ENCODE data around the gene COLGALT1. TPM values are rescaled to one million over a fixed set of nuclear protein-coding genes. Genes with fewer than 3 reads are reported as not detected.

Gene COLGALT1
- total and polyA plus RNA-seq, 2 of the 8 experiments (the other 6 are each of a cell fraction or from before 2014, with no cell fraction given): 44.7 to 58.1 TPM

GRCh38 chr19:17541184-17541759 lies 14.2 kb upstream of the COLGALT1 start (continued):
- no peak for TF ChIP-seq BRCA1 (IDR thresholded peaks at IDR 0.05; ENCODE audit: low read depth, low read length)
